Erythroblast (primary cell): ENCODE data around the gene FLYWCH1.

Source experiments
- DNase-seq, 2 experiments: peaks; one replicate each; lab custom pipeline; 2025; lab: John Stamatoyannopoulos, UW
- GATA1 ChIP-seq: IDR thresholded peaks from 2 replicates; pipeline ENCODE4 v1.6.1; 2011; ENCODE audit warnings: low read depth, mild to moderate bottlenecking, control low read depth, low read length, moderate library complexity
- POLR2A ChIP-seq: IDR thresholded peaks from 2 replicates; pipeline ENCODE4 v1.6.1; 2011; ENCODE audit warnings: mild to moderate bottlenecking, low read length

Gene FLYWCH1

DNA sequence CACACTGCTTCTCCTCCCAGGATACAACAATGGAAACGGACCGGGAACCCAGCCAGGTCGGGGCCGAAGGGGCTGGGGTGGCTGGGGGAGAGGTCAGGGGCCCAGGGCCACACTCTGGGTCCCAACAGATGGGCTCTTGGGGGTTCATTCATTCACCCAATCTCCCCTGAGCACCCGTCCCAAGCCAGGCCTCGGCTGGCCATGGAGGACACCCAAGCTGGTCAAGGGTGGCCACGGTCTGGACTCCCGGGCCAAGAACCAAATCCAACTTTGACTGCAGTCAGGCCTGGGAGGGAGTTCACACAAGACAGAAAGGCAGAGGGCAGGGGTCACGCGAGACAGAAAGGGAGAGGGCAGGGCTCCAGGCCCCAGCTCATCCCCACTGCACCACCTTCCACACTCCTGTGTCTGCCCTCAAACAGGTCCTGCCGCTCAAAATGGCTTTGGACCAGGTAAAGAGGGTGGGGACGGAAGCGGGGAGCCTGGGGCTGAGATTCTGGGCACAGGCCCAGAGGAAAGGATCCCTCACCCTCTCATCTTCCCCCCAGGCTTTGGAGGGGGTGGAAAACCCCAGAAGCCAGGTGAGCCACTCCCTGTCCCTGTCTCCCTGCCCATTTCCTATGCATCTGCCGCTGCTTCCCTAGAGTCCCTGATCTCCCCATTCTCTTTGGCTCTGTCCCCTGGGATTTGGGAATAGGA, 80.8 kb downstream of the FLYWCH1 start:
- DNase-seq: no peak
- TF ChIP-seq GATA1 (no peak), POLR2A (no peak)

DNA sequence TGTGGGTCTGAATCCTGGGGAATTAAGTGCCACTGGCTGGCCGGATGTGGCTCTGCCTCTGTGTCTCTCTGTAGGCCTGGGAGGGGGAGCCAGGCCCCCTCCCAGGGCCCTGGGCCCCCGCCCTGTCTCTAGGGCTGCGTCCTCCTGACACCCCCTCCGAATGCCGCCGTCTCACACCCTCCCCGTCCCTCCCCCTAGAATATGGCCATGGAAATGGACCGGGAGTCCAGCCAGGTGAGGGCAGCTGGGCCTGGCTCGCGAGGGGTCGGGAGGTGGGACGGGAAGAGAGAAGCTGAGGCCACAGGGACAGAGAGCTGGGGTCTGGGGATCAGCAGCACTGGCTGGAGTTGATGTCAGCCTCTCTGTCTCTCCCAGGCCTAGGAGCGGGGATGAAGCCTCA, 84.6 kb downstream of the FLYWCH1 start:
- DNase-seq: no peak
- no peak for TF ChIP-seq POLR2A
- no peak for TF ChIP-seq GATA1

DNA sequence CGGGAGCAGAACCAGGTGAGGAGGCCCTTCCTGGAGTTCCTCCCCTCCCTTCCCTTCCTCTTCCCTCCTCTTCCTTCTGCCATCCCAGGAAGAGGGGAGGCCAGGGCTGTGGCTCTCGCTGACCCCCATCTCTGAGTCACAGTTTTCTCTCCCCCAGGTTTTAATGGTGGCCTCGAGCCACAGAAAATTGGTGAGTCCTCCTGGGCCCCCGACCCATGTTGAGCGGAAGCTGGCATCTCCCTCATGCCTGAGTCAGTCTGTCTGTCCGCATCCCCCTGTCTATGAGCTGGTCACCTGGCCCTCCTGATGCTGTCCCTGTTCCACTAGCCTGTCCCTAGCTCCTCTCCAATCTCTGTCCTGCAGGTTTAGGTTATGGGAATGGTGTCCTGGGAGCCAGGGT, 88.2 kb downstream of the FLYWCH1 start:
- TF ChIP-seq POLR2A: no peak
- no peak for TF ChIP-seq GATA1
- DNase-seq: no peak

DNA sequence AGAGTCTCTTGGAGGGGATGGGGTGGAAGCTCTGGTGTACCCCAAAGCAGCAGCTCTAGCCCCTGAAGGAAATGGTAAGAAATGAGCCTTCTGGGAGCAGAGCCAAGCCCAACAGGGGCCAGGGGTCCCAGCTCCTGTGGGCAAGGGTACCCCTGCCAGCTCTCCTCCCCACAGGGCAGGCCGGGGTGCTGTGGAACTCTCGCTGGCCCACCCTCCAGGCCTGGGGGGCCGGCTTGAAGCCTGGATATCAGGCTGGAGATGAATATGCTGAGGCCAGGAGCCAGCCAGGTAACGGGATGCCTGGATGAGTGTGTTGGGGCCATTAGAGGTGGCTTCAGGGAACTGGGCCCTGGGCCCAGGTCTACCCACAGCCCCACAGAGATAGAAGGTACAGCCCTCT, 88.8 kb downstream of the FLYWCH1 start:
- TF ChIP-seq POLR2A (no peak), GATA1 (no peak)
- no peak for DNase-seq
